AG20443 (cell line): Measurements from ENCODE around the gene HRC.
"Not testable (repeated sequence)": the region's sequence is repeated elsewhere in the genome, so short reads cannot be mapped to it uniquely, and the experiment has no call there.

ENCODE experiments used
- DNase-seq: peaks from one replicate; pipeline ENCODE4 v3.0.0; 2012; ENCODE audit warnings: low spot score, mixed read lengths

The HRC gene

GRCh38 chr19:49135686-49136085 is 19.5 kb downstream of the HRC start:
- no peak for DNase-seq

GRCh38 chr19:49133621-49134454 is 21.4 kb downstream of the HRC start:
- peak; percentile 70 for DNase-seq

- no peak for DNase-seq
Observed at GRCh38 chr19:49132974-49133609, 22.1 kb downstream of the HRC start.

GRCh38 chr19:49130325-49130724 is 24.9 kb downstream of the HRC start:
- no peak for DNase-seq

- no peak for DNase-seq
Observed at GRCh38 chr19:49129238-49129583, 26.0 kb downstream of the HRC start.

GRCh38 chr19:49128545-49129237 is 26.5 kb downstream of the HRC start:
- no peak for DNase-seq

- DNase-seq, result peak; percentile 99
Observed at GRCh38 chr19:49127674-49128544, 27.3 kb downstream of the HRC start.

- DNase-seq, result not testable (repeated sequence)
Observed at GRCh38 chr19:49127225-49127624, 28.0 kb downstream of the HRC start.

GRCh38 chr19:49126575-49126974 is 28.6 kb downstream of the HRC start:
- no peak for DNase-seq

GRCh38 chr19:49125025-49125731 is 30.0 kb downstream of the HRC start:
- no peak for DNase-seq

GRCh38 chr19:49123285-49123684 is 31.9 kb downstream of the HRC start:
- not testable (repeated sequence) for DNase-seq

- not testable (repeated sequence) for DNase-seq
Observed at GRCh38 chr19:49121841-49122240, 33.4 kb downstream of the HRC start.

GRCh38 chr19:49120868-49121267 is 34.3 kb downstream of the HRC start:
- no peak for DNase-seq

- no peak for DNase-seq
Observed at GRCh38 chr19:49120325-49120683, 34.9 kb downstream of the HRC start.

- DNase-seq, result peak; percentile 82
Observed at GRCh38 chr19:49119411-49120324, 35.5 kb downstream of the HRC start, which contains the start of gene PPFIA3. Gene PPFIA3, plus strand, starts transcription at chr19:49119544. Its CDS starts 8,330 bp downstream, at chr19:49127874.

GRCh38 chr19:49118565-49119410 is 36.4 kb downstream of the HRC start, which contains the start of gene C19orf73:
Gene C19orf73, minus strand, starts transcription at chr19:49119143. Its CDS starts 121 bp downstream, at chr19:49119022.
- peak; percentile 99 for DNase-seq

GRCh38 chr19:49117677-49118564 is 37.3 kb downstream of the HRC start:
- DNase-seq, result no peak

- DNase-seq, result no peak
Observed at GRCh38 chr19:49116544-49116943, 38.7 kb downstream of the HRC start.
